ENCODE data around the gene GFRAL.

GRCh38 chr6:55286824-55287223, 40.4 kb upstream of the GFRAL start:
- TF ChIP-seq EZH2 (IDR thresholded peaks at IDR 0.05; ENCODE audit: low read length, missing control alignments) (no peak), CTCF (conservative IDR thresholded peaks at IDR 0.05 in 1 of 2, IDR thresholded peaks at IDR 0.05 in 1 of 2; ENCODE audit: low read depth in 1 of 2, low read length in 2 of 2) (no peak)

All from fibroblast of lung (primary cell).